Cortex of kidney (tissue), 1 donor: ENCODE results near the gene TNIK.
"Not testable (repeated sequence)": the region's sequence is repeated elsewhere in the genome, so short reads cannot be mapped to it uniquely, and the experiment has no call there.

Source experiments
- DNase-seq: peaks from one replicate; lab custom pipeline; 2025; lab: John Stamatoyannopoulos, UW

TNIK gene

GRCh38 chr3:171307046-171307585 lies 153.1 kb downstream of the TNIK start:
- no peak for DNase-seq

GRCh38 chr3:171306631-171307030 lies 153.6 kb downstream of the TNIK start:
- no peak for DNase-seq

- not testable (repeated sequence) for DNase-seq
Measured at GRCh38 chr3:171305823-171306222, 154.4 kb downstream of the TNIK start.

- DNase-seq: not testable (repeated sequence)
Measured at GRCh38 chr3:171304498-171304897, 155.7 kb downstream of the TNIK start.

DNA sequence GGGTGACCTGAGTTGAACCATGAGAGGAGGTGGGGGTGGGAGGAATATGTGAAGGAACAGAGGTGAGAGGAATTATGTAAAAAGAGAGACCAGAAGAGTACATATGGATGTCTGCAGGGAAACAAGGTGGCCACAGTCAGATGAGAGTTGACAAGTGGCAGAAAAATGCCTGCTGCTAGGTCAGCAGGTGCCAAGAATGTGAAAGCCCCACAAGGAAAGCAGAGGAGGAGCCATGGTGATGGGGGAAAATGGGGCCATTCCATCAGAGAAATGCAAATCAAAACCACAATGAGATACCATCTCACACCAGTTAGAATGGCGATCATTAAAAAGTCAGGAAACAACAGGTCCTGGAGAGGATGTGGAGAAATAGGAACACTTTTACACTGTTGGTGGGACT lies 156.2 kb downstream of the TNIK start:
- DNase-seq: not testable (repeated sequence)

DNA sequence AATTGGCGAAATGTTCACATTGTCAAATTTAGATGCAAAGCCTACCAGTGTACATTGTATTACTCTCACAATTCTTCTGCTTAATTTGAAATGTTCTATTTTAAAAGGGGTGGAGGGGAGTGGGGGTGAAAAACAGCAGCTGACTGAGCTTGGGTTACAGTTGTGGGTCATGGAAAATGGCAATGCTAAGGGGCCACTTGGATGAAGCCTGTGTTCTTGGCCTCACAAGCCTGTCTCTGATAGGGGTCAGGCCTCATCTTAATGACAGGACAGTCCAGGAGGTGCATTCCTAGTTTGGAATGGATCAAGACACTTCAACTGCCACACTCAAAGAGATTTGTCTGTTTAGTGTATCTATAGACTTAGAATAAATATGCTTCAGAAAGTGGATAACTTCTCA lies 158.2 kb downstream of the TNIK start:
- DNase-seq: no peak

DNA sequence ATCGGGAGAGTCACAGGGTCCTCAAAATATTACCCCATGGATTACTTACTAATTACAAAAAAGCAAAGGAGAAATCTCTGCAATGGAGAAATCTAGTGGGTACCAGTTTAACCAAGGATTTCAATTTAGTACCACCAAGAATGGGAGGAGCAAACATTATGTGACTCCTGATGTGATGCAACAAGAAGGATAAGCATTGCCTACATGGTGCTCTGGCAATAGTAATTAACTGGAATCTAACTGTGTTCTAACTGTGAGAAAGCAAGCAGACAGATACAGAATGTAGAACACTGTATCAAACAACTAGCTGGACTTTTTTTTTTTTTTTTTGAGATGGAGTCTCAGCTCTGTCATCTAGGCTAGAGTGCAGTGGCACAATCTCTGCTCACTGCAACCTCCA lies 159.2 kb downstream of the TNIK start:
- DNase-seq: no peak

DNA sequence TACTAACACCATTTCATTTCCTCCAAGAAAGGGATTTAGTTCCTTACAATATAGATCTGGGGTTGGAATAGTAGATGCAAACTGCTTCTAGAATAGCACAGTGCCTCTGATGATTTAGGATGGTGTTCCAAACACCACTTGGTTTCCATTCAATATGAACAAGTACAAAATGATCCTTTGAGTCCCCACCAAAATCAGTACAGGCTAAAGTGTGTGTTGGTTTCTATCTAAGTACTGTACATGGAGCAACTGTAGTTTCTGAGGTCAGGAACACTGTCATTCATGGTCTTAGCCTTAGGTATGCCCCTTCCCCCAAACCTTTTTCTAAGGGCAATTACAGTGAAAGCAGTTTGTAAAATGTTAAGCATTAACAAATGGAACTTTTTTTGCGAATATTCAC lies 162.3 kb downstream of the TNIK start:
- no peak for DNase-seq

DNA sequence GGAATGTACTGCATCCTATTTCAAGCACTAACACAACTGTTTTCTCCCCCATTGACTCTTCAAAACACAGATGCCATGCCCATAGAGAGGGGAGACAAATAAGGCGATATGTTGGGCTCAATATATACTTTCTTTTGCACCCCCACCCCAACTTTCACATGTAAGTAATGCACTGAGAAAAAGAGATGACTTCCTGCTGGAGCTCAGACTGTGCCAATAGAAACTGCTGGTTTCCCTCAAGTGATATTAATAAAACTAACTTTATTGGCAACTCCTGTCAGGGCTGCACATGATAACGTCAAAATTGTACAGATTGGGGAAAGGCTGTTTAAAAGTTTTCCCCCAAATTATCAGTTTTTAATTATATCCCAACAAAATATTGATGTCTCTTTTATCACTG lies 163.0 kb downstream of the TNIK start:
- DNase-seq: no peak

DNA sequence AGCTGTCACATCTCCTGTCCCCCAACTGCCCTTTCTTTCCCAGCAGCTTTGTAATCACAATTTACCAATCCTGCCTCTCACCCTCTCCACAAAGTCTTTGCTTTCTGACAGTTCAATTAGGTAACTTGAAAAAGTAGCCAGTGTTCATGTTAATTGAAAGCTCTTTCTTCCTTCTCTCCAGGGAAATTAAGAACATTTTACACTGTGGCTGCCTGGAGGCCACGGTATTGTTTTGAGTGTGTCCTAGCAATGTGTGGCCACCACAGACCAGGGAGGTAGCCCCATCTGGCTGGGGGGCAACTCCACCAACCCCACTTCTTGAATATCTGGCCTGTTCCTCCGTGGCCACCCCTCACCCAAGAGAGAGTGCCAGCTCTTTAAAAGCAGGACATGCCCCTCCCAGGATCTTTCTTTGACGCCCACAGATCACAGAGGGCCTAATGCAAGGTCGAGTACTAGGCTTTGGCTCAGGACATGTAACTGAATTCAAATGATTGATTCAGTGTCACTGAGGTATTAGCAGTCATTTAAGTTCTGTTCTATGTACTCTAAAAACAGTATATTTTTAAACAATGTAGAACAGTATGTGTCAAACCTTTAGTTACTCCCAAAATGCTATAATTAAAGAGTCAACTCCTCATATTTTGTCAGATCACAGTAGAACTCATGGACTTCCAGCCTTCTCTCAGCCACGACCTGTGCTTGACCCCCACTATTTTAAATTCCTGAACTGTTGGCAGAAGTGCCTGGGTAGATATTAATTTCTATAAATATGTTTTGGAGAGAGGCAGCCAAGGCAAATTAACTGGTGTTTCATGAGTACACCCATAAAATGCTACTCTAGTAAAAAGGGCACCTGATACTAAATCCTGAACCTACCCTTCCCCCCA lies 164.5 kb downstream of the TNIK start:
- no peak for DNase-seq

DNA sequence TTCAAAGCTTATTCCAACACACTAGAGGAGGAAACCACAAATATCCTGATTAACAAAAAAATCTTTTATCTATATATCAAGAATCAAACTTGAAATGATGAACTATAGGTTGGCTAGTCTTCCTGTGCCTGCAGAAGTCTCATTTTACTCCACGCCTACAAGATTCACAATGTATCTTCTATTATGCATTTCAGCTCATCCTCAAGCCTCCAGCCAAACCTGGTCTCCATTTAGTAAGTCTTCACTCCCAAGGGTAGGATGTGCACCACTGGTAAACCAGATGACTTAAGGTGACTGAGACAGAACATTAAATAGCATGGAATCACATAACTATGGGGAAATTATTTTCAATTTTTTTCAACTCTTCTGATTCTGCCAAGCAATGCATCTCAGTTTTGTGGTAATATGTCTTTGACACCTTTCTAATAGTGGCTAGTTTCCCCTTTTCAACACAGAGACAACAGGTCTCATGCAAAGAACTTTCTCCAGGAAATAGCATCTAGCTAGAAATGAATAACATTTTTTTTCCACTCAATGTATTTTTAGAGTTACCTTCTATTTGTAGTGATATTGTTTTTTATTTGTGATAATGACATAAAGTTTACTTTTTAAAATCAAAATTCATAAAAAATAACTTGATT lies 166.9 kb downstream of the TNIK start:
- DNase-seq: no peak

DNA sequence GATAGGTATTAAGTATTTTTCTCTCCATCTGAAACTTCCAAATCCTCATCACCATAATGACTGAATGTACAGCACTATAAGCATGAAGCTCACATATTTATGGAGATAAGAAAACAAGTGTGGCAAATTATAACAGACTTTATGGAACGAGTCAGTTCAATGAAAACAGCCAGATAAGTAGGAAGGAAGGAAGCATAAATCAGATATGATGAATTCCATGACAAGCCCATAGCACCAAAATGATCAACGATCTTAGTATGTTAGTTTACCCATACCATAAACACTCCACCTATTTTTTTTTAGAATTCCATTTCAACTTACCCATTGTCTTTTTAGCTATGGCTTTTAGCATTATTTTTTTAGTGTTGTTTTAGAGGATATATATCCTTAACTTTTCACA lies 169.5 kb downstream of the TNIK start:
- DNase-seq: no peak

DNA sequence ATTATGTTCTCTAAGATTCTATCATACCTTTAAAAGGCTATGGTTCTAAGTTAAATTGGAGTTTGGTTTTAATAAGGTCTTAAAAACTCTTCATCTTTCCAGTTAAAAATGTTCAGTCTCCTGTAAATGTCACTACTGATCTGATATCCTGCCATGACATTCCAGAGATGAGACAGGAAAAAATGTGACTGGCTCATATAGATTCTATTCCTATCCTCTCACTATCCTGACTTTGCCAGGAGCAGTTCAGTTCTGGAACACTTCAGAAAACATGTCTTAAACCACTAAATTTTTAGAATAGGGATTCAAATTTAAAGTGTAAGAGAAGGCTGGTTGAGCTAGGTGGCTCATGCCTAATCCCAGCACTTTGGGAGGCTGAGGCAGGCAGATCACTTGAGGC lies 170.9 kb downstream of the TNIK start:
- DNase-seq: no peak

GRCh38 chr3:171287761-171288160 lies 172.4 kb downstream of the TNIK start:
- DNase-seq: not testable (repeated sequence)

DNA sequence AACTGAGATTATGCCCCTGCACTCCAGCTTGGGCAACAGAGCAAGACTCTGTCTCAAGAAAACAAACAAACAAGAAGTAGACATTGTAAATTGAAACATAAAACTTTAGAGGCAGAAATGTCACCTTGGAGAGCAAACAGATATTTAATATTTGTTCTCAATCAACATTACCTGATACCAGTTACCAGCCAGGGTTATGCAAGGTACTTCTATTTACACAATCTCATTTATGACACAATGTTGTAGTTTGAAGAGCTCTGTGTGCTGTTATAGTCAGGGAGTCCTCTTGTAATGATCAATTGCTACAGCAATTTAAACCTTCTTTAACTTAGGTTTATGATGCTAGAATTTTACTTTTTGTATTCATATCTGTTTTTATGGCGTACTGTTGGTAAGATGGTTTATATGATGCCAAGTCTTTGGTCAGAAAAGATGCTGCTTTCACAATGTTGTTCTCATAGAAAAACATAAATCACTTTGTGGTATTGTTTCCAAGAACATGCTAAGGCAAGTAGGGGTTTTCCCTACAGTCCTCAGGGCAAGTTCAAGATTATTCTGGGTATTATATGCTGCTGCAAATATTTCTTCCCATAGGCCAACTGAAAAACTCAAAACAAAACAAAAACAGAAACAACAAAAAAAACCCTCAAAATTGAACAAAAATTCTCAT lies 173.5 kb downstream of the TNIK start:
- no peak for DNase-seq

DNA sequence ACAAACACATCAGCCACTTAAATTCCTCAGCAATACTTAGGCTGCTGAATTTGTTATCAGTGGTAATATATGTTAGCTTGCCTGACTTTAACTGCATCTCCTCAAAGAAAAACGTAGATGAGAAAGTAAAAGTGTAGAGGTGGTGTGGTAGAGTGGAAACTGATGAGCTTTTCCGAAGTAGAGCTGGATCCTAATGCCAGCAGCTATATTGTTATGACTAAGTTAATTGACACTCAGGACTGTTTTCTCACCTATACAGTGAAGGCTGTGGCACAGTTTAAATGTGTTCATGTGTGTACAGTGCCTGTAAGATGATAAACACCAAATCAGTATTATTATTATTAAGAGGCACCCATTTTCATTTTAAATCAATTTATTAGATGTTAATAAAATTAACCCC lies 174.9 kb downstream of the TNIK start:
- DNase-seq: no peak

GRCh38 chr3:171284308-171285075 lies 175.7 kb downstream of the TNIK start:
- DNase-seq: no peak

DNA sequence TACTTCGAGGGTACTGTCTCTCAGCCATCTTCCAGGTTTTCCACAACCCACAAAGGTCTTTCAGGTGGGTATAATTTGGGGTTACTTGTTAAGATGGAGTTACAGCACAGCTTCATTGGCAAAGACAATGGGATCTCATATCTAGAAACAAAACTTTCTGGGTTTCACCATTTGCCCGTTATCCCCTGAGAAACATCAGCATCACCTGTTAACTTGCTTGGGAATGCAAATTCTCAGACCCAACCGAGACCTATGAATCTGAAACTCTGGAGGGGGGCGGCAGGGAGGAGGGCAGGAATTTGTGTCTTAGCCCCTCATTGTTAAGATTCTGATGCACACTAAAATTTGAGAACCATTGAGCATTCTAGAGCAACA lies 176.4 kb downstream of the TNIK start:
- no peak for DNase-seq

DNA sequence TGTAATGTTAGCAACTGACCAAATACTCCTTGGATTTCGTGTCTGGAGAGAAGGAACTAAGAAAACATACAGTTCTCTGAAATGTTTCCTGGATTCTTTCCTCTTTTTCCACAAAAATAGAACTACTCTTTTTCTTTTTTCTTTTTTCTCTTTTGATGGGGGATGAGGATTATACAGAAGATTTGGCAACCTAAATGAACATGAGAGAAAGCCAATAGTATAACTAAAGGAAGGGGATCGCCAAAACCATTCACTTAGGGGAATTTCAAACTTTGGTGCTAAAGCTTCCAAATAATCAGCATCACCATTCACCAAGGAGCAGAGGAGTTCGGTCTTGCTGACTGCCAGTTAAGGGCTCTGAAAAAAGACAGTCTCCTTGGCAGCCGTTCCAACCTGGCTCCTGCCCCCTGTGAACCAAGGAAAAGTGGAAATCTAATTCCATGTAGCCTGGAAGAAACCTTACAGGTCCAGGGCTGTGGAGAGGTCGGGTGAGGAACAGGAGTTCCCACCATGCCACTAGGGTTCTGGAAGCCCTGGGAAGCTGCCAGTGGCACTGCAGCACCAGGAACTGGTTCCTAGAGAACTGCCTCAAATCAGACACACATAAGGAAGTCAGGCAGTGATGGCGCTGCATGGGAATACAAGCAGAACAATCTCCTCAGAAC lies 176.9 kb downstream of the TNIK start:
- DNase-seq: no peak

GRCh38 chr3:171282041-171282440 lies 178.2 kb downstream of the TNIK start:
- DNase-seq: no peak

GRCh38 chr3:171281256-171281992 lies 178.8 kb downstream of the TNIK start:
- DNase-seq: no peak
